GM18909 (cell line): Measurements from ENCODE around the gene WFIKKN1.

Source experiments
- ATAC-seq: cut with Tn5 transposase; IDR thresholded peaks from one replicate; pipeline ENCODE4 v1.9.1; 2021; ENCODE audit warnings: mild to moderate bottlenecking; ENCODE audit not compliant: unreplicated experiment, poor library complexity

The WFIKKN1 gene

DNA sequence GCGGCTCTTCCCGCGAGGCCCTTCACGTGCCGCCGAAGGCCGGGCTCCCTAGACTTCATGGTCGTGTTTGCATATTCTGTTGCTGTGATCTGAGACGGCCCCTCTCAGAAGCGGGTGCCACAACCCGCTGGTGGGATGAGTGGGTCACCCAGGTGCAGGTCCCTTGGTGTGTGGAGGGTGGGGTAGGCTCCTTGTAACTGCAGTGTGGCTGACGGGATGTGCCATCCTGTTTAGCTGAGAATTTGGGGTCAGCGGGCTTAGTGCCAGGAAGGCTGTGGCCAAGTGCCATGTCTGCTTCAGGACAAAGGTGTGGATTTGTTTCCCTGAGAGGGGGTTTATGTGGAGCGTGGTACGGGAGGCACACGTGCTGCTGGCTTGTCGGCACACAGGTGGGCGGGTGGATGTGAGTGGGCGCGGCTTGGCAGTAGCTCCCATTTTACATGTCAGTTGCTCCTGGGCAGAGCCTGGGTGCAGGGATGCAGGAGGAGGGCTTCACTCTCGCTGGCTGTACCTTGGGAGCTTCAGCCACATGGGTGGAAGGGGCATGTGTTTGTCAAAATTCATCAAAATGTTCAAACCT, 9.2 kb upstream of the WFIKKN1 start:
- ATAC-seq, result no peak

DNA sequence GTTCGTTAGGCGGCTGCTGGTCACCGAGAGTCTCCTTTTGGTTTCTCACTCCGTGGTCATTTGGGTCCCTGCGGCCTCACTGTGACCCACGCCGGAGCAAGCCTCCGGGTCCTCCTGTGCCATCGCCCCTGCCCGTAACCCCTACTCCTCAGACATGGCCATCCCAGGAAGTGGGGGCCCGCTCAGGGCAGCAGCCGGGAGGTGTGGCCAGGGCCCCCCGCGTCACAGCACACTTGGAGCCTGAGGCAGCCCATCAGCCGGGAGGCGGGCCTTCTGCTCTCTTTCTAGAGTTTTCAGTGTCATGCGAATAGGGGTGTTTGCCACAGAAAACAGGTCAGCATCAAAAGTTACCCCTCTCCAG, 7.9 kb upstream of the WFIKKN1 start:
- no peak for ATAC-seq

DNA sequence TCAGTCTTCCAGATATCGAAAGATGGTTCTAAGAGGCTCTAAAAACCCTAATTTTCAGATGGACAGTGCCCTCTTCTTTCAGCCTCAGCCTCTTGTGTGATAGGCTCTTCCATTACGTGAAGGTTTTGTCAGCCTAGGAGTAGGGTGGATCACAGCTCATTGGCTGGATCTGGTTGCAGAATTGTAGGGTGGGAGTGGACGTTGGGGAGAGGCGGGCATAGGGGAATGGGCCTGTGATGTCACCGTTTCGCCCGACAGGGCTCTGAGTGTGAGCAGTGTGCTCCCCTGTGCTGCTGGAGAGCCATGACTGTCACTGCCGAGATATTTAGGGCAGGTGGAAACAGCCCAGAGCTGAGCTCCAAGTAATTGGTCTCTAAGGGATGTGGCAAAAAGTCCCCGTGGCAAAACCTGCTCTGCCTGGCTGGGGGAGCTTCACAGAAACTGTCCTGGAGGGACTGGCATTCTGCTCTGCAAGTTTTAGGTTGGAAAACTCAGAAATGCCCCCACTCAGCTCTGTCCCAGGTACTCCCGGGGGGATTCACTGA, 6.2 kb upstream of the WFIKKN1 start:
- no peak for ATAC-seq

DNA sequence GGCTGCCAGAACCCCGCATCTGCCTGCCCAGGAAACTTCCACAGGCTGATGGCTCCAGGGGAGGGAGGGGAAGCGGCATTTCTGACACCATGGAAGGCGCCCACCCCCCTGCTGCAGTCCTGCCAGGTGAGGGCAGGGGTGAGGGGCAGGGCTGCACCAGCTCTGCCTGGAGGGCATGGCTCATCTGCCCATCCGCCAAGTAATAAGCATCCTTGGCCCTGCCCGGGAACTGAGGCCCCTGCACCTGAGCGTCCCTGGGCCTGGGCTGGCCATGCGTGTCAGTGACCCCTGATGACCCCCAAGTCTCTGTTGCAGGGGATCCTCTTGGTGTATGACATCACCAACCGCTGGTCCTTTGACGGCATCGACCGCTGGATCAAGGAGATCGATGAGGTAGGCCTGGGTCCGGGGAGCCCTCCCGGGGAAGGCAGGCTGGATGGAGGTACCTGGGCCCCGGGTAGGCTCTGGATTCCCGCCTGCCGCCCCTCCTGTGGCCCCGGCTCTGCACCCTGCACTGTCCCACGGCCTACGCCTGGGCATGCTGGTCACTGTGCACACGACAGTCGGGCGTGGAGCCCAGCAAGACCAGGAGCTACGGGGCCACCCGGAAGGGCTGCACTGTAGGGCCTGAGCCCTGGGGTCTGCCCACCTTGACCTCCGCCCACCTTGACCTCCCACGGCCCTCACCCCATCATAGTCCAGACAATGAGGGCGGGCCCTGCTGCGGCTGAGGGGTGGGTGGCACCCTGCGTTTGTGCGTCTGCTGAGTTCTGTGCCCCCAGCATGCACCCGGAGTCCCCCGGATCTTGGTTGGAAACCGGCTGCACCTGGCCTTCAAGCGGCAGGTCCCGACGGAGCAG, 5.4 kb upstream of the WFIKKN1 start:
- no peak for ATAC-seq

DNA sequence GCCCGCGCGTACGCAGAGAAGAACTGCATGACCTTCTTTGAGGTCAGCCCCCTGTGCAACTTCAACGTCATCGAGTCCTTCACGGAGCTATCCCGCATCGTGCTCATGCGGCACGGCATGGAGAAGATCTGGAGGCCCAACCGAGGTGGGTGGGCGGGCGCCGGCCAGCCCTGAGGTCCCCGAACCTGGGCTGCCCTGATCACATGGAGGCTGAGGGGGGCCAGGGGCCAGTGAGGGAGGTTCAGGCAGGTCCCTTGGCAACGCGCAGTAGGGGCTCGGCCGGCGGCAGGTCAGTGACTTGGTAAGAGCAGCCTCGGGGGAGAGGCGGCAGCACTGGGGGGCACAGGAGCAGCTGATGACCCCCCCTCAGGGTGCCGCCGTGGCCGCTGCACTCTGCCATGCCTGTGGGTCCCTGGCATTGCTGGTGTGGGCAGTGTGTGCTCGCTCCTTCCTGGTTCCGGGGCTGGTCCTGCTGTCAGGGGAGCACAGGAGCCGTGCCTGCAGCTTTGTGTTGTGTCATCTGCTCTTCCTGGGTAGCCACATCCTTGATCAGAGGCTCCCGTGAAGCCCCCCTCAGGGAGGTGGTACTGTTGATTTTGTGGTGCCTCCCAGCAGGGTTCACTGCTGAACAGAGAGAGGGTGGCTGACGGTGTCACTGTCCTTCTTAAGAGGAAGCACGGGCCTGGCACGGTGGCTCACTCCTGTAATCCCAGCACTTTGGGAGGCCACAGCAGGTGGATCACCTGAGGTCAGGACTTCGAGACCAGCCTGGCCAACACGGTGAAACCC, 4.6 kb upstream of the WFIKKN1 start:
- no peak for ATAC-seq

DNA sequence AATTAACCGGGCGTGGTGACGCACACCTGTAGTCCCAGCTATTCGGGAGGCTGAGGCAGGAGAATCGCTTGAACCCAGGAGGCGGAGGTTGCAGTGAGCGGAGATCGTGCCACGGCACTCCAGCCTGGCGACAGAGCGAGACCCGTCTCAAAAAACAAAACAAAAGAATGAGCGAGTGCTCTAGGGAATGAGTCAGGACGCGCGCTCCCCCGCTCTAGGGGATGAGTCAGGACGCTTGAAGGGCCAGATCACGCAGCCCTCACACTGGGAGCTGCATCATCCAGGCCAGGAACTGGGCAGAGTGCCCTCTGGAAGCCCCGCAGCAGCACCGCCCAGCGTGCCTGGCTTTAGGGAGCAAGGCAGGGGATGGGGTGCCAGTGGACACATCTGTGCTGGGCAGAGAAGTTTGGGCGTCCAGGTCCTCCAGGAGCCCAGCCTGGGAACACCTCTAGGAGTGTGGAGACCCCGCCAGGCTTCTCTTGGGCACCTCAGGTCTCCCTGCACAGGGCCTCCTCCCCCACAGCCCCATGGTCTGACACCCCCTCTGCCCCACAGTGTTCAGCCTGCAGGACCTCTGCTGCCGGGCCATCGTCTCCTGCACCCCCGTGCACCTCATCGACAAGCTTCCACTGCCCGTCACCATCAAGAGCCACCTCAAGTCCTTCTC, 3.9 kb upstream of the WFIKKN1 start:
- ATAC-seq, result no peak

DNA sequence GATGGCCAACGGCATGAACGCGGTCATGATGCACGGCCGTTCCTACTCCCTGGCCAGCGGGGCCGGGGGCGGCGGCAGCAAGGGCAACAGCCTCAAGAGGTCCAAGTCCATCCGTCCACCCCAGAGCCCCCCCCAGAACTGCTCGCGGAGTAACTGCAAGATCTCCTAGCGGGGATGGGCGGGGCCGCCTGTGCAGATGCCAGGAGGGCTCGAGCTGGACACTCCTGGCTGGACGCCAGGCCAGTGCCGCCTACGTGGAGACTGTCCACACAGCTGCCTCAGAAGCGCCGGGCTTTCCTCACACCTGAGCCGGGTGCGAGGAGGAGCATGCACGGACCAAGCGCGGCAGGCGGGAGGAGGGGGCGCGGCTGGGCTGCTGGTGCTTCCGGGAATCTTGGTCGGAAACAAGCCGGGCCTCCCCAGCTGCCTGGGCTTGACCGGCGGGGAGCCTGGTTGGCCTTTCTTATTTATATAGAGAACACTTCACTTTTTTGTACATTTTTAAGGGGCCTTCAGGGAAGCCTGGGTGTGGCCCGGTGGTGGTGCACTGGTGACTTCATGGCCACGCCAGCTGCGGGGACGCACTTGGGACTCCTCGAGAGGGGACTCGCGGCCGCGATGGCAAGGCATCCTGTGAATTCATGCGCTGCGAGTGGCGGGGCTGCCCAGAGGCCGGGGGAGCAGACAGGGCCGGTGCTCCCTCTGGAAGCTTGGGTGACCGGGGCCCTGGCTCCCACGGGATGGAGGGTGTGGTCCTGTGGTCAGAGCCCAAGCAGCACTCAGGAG, 3.1 kb upstream of the WFIKKN1 start:
- no peak for ATAC-seq

DNA sequence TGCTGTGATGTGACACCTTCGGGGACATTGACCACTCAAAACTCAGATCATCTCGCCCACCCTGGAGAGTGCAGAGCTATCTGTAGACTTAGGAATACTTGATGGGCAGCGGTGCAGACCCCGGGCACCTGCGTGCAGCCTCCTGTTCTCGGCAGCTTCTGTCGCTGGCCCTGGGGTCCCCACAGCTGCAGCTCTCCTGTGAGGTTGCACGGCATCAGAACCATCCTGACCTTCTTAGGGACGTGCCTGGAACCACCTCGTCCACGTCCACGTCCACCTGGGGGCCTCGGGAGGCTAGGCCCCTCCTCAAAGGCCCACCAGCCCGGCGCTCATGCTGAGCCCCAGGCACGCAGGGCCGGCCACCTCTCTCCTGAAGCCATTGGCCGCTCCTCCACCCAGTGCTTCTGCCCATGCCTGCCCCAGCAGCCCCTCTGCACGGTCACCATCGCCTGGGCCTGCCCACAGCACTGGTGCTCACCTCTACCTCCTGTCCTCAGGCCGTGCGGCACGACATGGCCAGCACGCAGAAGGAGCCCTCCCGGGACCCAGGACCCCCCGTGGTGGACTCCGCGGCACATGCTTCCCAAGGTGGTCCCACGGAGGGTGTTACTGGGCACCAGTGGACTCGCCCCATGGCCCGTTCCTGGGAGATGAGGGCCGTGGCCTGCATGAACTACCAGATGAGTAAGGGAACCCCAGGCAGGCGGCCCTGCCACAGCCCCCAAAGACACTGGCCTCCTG, 2.3 kb upstream of the WFIKKN1 start:
- ATAC-seq, result no peak

DNA sequence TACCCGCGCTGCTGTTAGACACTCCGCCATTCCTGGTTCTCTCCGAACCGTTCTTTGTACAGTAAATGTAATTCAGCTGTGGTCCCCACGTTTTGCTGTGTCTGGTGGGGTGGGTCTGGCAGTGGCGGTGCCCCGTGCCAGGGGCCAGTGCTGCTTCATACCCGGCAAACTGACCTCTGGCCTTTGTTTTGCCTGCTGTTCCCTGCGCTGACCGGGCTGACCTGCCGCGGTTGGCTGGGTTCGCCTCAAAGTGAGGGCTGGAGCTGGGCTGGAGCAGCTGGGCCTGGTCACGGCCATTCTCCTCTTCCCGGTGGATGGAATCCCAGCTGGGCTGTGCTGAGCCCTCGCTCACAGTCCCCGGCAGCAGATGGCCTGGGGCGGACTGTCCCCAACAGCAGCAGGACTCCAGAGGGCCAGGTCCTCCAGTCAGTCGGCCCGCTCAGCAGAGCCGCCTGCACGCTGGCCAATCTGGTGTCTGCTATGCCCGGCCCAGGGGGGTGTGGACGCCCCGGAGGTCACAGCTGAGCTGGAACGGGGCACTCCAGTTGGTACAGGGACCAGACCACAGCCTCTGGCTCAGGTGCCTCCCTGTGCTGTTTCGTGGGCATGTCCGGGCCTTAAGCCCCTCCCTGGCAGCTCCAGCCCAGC, 1.5 kb upstream of the WFIKKN1 start:
- ATAC-seq, result no peak

DNA sequence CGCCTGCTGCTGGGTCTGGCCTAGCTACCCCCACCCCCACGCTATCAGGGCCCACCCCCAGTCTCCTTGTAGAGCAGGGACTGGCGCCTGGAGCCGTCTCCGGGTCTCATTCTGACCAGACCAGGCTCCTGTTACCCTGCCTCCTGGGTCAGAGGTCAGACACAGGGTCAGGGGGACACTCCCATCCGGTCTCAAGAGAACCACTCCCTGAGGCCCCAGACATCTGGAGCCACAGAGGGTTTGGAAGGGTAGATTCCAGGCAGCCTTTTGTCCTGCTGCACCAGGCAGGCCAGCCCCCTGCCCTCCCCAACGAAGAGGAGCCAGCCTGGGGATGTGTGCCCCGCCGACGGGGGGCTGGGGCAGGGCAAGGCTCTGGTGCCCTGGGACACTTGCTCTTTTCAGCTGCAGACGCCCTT, 944 bp upstream of the WFIKKN1 start:
- no peak for ATAC-seq

DNA sequence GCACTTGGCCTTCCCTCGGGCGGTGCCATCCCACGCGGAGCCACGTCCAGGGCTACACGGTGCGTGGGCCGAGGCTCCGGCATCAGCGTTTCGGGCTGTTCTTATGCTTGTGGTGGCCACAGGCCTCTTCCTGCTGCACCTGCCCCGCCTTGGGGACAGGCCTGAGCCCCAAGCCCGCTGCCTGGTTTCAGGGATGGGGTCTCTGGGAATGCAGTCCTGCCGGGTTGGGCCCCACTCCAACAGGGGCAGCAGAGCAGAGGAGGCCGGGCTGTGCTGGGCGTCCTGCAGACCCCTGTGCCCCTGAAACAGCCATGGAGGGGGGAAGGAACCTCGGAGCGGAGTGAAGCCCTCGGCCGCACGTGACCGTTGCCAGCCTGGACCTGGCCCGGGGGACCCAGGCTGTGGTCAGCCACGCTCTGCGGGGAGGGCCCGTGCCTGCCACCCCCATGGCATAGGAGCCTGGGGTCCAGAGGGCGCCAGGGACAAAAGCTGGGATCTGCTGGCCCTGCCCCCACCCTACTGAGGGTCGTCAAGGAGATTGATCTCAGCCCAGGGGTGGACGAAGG, 453 bp upstream of the WFIKKN1 start:
- no peak for ATAC-seq

DNA sequence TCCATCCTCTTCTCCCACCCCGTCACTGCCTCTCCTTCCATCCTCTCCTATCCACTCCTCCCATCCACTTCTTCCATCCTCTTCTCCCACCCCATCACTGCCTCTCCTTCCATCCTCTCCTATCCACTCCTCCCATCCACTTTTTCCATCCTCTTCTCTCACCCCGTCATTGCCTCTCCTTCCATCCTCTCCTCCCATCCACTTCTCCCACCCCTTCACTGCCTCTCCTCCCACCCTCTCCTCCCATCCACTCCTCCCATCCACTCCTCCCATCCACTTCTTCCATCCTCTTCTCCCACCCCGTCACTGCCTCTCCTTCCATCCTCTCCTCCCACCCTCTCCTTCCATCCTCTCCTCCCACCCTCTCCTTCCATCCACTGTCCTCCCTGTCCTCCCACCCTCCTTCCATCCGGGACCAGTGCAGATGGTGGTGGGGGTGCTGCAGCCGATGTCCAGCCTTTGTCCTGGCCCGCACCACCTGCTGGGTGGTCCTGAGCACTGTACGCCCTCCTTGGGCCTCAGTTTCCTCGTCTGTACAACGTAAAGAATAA, 1.1 kb downstream of the WFIKKN1 start:
- ATAC-seq, result no peak

DNA sequence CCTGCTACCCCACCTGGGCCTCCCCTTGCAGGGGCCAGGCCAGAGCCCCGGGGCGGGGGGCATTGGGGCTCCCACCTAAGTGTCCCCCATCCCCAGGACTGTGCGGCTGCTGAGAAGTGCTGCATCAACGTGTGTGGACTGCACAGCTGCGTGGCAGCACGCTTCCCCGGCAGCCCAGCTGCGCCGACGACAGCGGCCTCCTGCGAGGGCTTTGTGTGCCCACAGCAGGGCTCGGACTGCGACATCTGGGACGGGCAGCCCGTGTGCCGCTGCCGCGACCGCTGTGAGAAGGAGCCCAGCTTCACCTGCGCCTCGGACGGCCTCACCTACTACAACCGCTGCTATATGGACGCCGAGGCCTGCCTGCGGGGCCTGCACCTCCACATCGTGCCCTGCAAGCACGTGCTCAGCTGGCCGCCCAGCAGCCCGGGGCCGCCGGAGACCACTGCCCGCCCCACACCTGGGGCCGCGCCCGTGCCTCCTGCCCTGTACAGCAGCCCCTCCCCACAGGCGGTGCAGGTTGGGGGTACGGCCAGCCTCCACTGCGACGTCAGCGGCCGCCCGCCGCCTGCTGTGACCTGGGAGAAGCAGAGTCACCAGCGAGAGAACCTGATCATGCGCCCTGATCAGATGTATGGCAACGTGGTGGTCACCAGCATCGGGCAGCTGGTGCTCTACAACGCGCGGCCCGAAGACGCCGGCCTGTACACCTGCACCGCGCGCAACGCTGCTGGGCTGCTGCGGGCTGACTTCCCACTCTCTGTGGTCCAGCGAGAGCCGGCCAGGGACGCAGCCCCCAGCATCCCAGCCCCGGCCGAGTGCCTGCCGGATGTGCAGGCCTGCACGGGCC, 1.9 kb downstream of the WFIKKN1 start:
- ATAC-seq, result no peak

DNA sequence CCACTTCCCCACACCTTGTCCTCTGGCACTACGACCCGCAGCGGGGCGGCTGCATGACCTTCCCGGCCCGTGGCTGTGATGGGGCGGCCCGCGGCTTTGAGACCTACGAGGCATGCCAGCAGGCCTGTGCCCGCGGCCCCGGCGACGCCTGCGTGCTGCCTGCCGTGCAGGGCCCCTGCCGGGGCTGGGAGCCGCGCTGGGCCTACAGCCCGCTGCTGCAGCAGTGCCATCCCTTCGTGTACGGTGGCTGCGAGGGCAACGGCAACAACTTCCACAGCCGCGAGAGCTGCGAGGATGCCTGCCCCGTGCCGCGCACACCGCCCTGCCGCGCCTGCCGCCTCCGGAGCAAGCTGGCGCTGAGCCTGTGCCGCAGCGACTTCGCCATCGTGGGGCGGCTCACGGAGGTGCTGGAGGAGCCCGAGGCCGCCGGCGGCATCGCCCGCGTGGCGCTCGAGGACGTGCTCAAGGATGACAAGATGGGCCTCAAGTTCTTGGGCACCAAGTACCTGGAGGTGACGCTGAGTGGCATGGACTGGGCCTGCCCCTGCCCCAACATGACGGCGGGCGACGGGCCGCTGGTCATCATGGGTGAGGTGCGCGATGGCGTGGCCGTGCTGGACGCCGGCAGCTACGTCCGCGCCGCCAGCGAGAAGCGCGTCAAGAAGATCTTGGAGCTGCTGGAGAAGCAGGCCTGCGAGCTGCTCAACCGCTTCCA, 2.7 kb downstream of the WFIKKN1 start:
- no peak for ATAC-seq

DNA sequence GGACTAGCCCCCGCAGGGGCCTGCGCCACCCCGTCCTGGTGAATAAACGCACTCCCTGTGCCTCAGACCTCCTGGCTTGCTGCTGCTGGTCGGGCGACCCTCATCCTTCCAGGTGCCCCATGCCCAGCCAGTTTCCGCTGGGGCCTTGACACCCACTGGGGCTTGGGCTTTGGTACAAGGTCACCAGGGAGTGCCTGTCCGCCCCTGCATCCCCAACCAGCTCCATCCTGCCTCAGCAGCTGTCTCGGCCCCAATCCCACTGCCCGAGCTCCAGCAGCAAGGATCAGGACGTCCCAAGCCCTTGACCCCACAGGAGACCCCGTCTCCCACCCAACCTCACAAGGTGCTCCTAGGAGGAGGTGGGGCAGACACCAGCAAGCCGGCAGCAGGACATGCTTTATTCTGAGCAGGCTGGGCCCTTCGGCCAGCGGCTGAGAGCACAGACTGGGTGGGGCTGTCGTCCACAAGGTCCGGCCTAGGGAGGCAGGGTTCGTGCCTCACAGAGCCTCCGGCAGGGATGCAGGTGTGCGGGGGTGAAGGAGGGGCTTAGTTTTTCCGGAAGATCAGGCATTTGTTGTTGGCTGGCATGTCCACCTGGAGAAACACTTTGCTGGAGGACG, 3.4 kb downstream of the WFIKKN1 start:
- ATAC-seq, result no peak

DNA sequence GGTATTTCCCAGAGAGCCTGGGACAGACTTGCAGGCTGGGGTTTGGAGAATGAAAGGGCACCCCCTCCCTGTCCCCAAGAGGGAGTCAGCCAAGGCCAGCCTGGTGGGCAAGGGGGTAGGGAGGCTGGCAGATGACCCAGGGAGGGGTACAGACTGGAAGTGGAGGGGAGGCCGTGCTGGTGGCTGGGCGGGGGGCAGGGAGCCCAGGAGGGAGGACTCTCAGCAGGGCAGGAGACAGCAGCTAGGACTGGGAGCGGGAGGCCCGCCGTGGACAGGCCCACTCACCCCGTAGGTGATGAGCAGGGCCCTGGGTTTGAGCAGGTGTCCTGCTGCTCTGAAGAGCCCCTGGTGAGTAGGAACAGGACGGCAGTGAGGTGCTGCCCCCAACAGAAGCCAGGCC, 4.2 kb downstream of the WFIKKN1 start:
- ATAC-seq, result no peak
